GM12878 (cell line): Measurements from ENCODE around the gene MPHOSPH6. TPM values are rescaled to one million over a fixed set of nuclear protein-coding genes. Genes with fewer than 3 reads are reported as not detected.

ENCODE experiments used
- ATAC-seq: fragments of 200-7000 bp; cut with Tn5 transposase; 3 replicates; pipeline ENCODE4 v1.9.1; 2020; ENCODE audit warnings: mild to moderate bottlenecking, moderate library complexity
- BruUV-seq: library from RNA; stranded (reverse); fragments of 400-500 nt; replicated peaks from 2 replicates; lab custom pipeline; 2021; lab: Mats Ljungman, UMichigan
- CTCF ChIA-PET: fragments of 300-600 bp; sonication (Branson Sonifier 250); formaldehyde crosslinking; extraction: SDS; loops from one replicate; lab custom pipeline; 2021; ENCODE audit warnings: inconsistent platforms; lab: Yijun Ruan, JAX
- POLR2A ChIA-PET: fragments of 350-600 bp; formaldehyde crosslinking; extraction: SDS; loops from one replicate; lab custom pipeline; 2021; ENCODE audit warnings: inconsistent platforms; lab: Charles Lee
- RAD21 ChIA-PET: fragments of 300-600 bp; sonication (Branson Sonifier 250); formaldehyde crosslinking; loops from one replicate; lab custom pipeline; 2023; ENCODE audit warnings: antibody characterized with exemption; ENCODE audit not compliant: unreplicated experiment; lab: Charles Lee
- SMC1A ChIA-PET: fragments of 300-600 bp; sonication (Branson Sonifier 250); formaldehyde crosslinking; loops from one replicate; lab custom pipeline; 2023; ENCODE audit not compliant: unreplicated experiment, uncharacterized antibody; lab: Charles Lee
- DNase-seq: peaks from one replicate; pipeline ENCODE4 v3.0.0-alpha.2; 2011; ENCODE audit warnings: low read depth, low spot score
- FAIRE-seq: peaks from 3 replicates; lab custom pipeline; 2011; peaks lifted over from hg19 to GRCh38; lab: Jason Lieb, UNC
- H2AFZ ChIP-seq: 2 replicates; pipeline ENCODE4 v1.6.0; 2011; ENCODE audit warnings: low read depth, low read length, control low read depth; ENCODE audit not compliant: control insufficient read depth
- H3K27ac ChIP-seq: 2 replicates; pipeline ENCODE4 v1.5.1; 2011; ENCODE audit warnings: control low read depth; ENCODE audit not compliant: control insufficient read depth, insufficient read depth
- H3K27me3 ChIP-seq, 2 experiments: replicated peaks in 1 of 2; 2 replicates each; pipeline versions ENCODE4 v1.6.0 to v1.6.1; 2011; ENCODE audit warnings: low read length in 1 of 2; ENCODE audit not compliant: control insufficient read depth in 2 of 2, insufficient read depth in 2 of 2
- H3K36me3 ChIP-seq, 2 experiments: 2 replicates each; pipeline ENCODE4 v1.5.1; 2011; ENCODE audit warnings: low read length in 1 of 2; ENCODE audit not compliant: control insufficient read depth in 2 of 2, insufficient read depth in 2 of 2
- H3K4me1 ChIP-seq: 2 replicates; pipeline ENCODE4 v1.6.1; 2011; ENCODE audit warnings: mild to moderate bottlenecking, low read length, moderate library complexity, mixed read lengths; ENCODE audit not compliant: control insufficient read depth, insufficient read depth
- H3K4me2 ChIP-seq: 2 replicates; pipeline ENCODE4 v1.6.0; 2011; ENCODE audit warnings: control low read depth; ENCODE audit not compliant: control insufficient read depth, insufficient read depth
- H3K4me3 ChIP-seq: fragments of 200-600 bp; sonication (generic); 2 replicates; pipeline ENCODE4 v1.5.1; 2016
- H3K79me2 ChIP-seq: 2 replicates; pipeline ENCODE4 v1.6.0; 2011; ENCODE audit warnings: low read length; ENCODE audit not compliant: control insufficient read depth, insufficient read depth
- H3K9ac ChIP-seq: 2 replicates; pipeline ENCODE4 v1.8.0; 2011; ENCODE audit warnings: low read length, control low read depth, mixed read lengths; ENCODE audit not compliant: control insufficient read depth, insufficient read depth
- H3K9me3 ChIP-seq: replicated peaks from 3 replicates; pipeline ENCODE4 v1.5.1; 2011; ENCODE audit warnings: mild to moderate bottlenecking, low read length; ENCODE audit not compliant: control insufficient read depth, insufficient read depth
- H4K20me1 ChIP-seq: 2 replicates; pipeline ENCODE4 v1.6.0; 2011; ENCODE audit not compliant: control insufficient read depth, insufficient read depth
- ATF2 ChIP-seq: IDR thresholded peaks from 2 replicates; pipeline ENCODE4 v1.6.1; 2012; ENCODE audit warnings: low read length, inconsistent platforms
- ATF3 ChIP-seq: IDR thresholded peaks from 2 replicates; pipeline ENCODE4 v1.6.1; 2011; ENCODE audit warnings: low read depth, mild to moderate bottlenecking, low read length, moderate library complexity, borderline replicate concordance; ENCODE audit errors: extremely low read depth
- BMI1 ChIP-seq: fragments of 450-650 bp; IDR thresholded peaks from 2 replicates; pipeline ENCODE4 v1.6.1; 2016; ENCODE audit warnings: mild to moderate bottlenecking, moderate library complexity, borderline replicate concordance
- CHD2 ChIP-seq: IDR thresholded peaks from 2 replicates; pipeline ENCODE4 v1.6.1; 2011; ENCODE audit warnings: low read depth, low read length, improper control_type of control experiment, borderline replicate concordance
- GATAD2B ChIP-seq: fragments of 450-650 bp; conservative IDR thresholded peaks from 2 replicates; pipeline ENCODE4 v1.6.1; 2017; ENCODE audit warnings: low read depth, mild to moderate bottlenecking, moderate library complexity
- HDAC6 ChIP-seq: fragments of 200-600 bp; sonication (generic); IDR thresholded peaks from one replicate; pipeline ENCODE4 v1.8.0; 2017; ENCODE audit warnings: antibody characterized with exemption; ENCODE audit not compliant: unreplicated experiment
- KAT2A ChIP-seq: conservative IDR thresholded peaks from 2 replicates; pipeline ENCODE4 v1.6.1; 2011; ENCODE audit warnings: low read depth, low read length; ENCODE audit not compliant: control insufficient read depth
- NFXL1 ChIP-seq: fragments of 450-650 bp; IDR thresholded peaks from 2 replicates; pipeline ENCODE4 v1.6.1; 2017; ENCODE audit warnings: antibody characterized with exemption, mild to moderate bottlenecking, borderline replicate concordance
- RAD51 ChIP-seq: fragments of 450-650 bp; IDR thresholded peaks from 2 replicates; pipeline ENCODE4 v1.6.1; 2016; ENCODE audit warnings: moderate library complexity, mild to moderate bottlenecking, inconsistent platforms
- ZBTB33 ChIP-seq: fragments of 450-650 bp; IDR thresholded peaks from 2 replicates; pipeline ENCODE4 v1.6.1; 2017; ENCODE audit warnings: mild to moderate bottlenecking
- WGBS: methylation state at CpG from one replicate; pipeline ENCODE4 v1.1.6; 2016; ENCODE audit warnings: low lambda C conversion rate; ENCODE audit not compliant: insufficient replicate concordance, insufficient coverage; ENCODE audit errors: missing lambda C conversion rate; 5-methylcytosine and 5-hydroxymethylcytosine counted together
- in situ Hi-C: fragments of 300-500 bp; cut with MboI; formaldehyde crosslinking; loops from 9 replicates; pipeline ENCODE4 v1.14.3; 2018; ENCODE audit warnings: mixed read lengths
- intact Hi-C: fragments of 100-400 bp; cut with micrococcal nuclease; formaldehyde crosslinking; loops from one replicate; pipeline ENCODE4 v1.14.2; 2022; ENCODE audit not compliant: unreplicated experiment
- polyA plus RNA-seq, 11 experiments: library from polyadenylated mRNA; depleted of rRNA in 4 of 11; unstranded in 6 of 11; stranded (reverse) in 5 of 11; fragments of >200 nt; fragmentation: Nextera tagmentation in 4 of 11; fragmentation: Illumina TruSeq in 1 of 11; extraction: Ambion mirVana in 4 of 11; extraction: Trizol in 1 of 11; gene quantifications; 1 replicate in 1 of 11; 2 replicates in 10 of 11; pipeline versions ENCODE4 v1.2.1 to v1.2.3, GENCODE V29; 2011 to 2016; ENCODE audit warnings: inconsistent platforms in 2 of 11, missing spikeins in 2 of 11, low read depth in 1 of 11
- total RNA-seq, 4 experiments: library from RNA; depleted of rRNA in 3 of 4; stranded (reverse); fragments of >200 nt in 3 of 4; fragmentation: Illumina TruSeq in 1 of 4; extraction: Trizol in 1 of 4; gene quantifications; 2 replicates each; pipeline versions ENCODE4 v1.2.1 to v1.2.3, GENCODE V29; 2013 to 2021
- TF ChIP-seq, protein P1 (sequence below): fragments of 450-650 bp; IDR thresholded peaks from 2 replicates; pipeline ENCODE4 v1.6.1; 2017; ENCODE audit warnings: low read depth, mild to moderate bottlenecking, moderate library complexity

MPHOSPH6 gene
- total and polyA plus RNA-seq, 10 of the 15 experiments (the other 5 are each of a cell fraction or from before 2014, with no cell fraction given): 8.9 to 39.6 (median 19.8) TPM

- no peak for TF ChIP-seq ATF3
- no peak for TF ChIP-seq BMI1
- TF ChIP-seq NFXL1: no peak
- TF ChIP-seq, all 136 proteins: peak for 0
These were observed 36.2 kb downstream of the MPHOSPH6 start (continued) for GRCh38 chr16:82133798-82134197.

- H3K4me3 ChIP-seq: no peak overlapping the region
These were observed 40.1 kb downstream of the MPHOSPH6 start for GRCh38 chr16:82129881-82130280.

More at GRCh38 chr16:82129881-82130280, 40.1 kb downstream of the MPHOSPH6 start:
- no peaks in the 10 kb centered on the region for H3K79me2 ChIP-seq
- no peaks in the 10 kb centered on the region; a peak in 1 of 4 replicates for H3K27me3 ChIP-seq
- no peak for DNase-seq
- no peak overlapping the region for H3K27ac ChIP-seq
- TF ChIP-seq, protein P1, sequence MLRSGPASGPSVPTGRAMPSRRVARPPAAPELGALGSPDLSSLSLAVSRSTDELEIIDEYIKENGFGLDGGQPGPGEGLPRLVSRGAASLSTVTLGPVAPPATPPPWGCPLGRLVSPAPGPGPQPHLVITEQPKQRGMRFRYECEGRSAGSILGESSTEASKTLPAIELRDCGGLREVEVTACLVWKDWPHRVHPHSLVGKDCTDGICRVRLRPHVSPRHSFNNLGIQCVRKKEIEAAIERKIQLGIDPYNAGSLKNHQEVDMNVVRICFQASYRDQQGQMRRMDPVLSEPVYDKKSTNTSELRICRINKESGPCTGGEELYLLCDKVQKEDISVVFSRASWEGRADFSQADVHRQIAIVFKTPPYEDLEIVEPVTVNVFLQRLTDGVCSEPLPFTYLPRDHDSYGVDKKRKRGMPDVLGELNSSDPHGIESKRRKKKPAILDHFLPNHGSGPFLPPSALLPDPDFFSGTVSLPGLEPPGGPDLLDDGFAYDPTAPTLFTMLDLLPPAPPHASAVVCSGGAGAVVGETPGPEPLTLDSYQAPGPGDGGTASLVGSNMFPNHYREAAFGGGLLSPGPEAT: no peak
- TF ChIP-seq ATF2 (no peak), KAT2A (no peak), RAD51 (no peak), CHD2 (no peak), HDAC6 (no peak), GATAD2B (no peak), ZBTB33 (no peak), NFXL1 (no peak)
- TF ChIP-seq, all 136 proteins: peak for 0
- Histone ChIP-seq H3K36me3 (no peaks in the 10 kb centered on the region), H2AFZ (no peak overlapping the region), H3K9me3 (no peaks in the 10 kb centered on the region), H3K9ac (no peak overlapping the region), H3K4me1 (no peaks in the 10 kb centered on the region), H4K20me1 (no peaks in the 10 kb centered on the region), H3K4me2 (no peak overlapping the region)
- ChIA-PET SMC1A (no interaction called here), POLR2A (no interaction called here), CTCF (no interaction called here), RAD21 (no interaction called here)
- FAIRE-seq: no peak
- no peak for ATAC-seq
- in situ Hi-C loops: no loop called here
- WGBS: 46% methylated on average over 3 of the region's 3 CpGs
- intact Hi-C loops: no loop called here
- no TSS peak for BruUV-seq
